HFF-Myc (cell line): ENCODE data around the gene CALB2.

Experiments
- DNase-seq: peaks from one replicate; pipeline ENCODE4 v3.0.0-alpha.2; 2011; ENCODE audit warnings: low read depth; ENCODE audit errors: extremely low read depth
- H3K4me3 ChIP-seq: replicated peaks from 2 replicates; pipeline ENCODE4 v1.5.1; 2011; ENCODE audit warnings: low read depth, mild to moderate bottlenecking, control low read depth, low read length
- TF ChIP-seq, protein P1 (sequence below): IDR thresholded peaks from 2 replicates; pipeline ENCODE4 v1.5.1; 2012; ENCODE audit warnings: mild to moderate bottlenecking, low read depth, low read length, control low read depth; ENCODE audit errors: missing control alignments

The CALB2 gene

DNA sequence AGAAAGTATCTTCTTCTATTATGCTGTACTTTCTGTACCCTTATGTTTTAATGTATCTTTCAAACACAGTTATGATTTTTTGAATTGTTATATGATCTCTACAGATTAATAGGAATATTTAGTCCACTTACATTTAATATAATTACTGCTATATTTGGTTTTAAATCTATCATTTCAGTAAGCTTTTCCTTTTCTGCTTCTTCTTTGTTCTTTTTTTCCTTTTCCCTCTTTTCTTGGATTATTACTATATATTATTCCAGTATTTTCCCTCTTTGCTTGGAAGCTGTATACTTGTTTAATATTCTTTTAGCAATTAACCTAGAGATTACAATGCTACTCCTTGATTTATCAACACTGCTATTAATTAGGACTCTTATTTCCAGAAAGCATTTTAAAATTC is 69.9 kb downstream of the CALB2 start:
- DNase-seq = no peak
- H3K4me3 ChIP-seq = no peak overlapping the region

DNA sequence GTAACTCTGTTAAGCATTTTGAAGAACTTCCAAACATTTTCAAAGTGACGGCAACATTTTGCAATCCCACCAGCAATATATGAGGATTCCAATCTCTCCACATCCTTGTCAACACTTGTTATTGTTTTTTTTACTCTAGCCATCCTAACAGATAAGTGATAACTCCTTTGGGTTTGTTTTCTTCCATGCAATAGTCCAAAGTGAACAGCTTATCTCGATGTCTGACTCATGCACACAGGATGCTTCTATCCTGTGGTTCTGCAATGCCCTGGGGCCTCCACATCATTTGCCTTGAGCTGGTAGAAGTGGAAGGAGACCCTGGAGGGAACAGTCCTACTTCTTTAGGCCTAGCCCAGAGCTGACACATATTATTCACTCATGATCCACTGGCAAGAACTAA is 70.4 kb downstream of the CALB2 start:
- no peak overlapping the region for H3K4me3 ChIP-seq
- no peak for DNase-seq
- TF ChIP-seq, protein P1, sequence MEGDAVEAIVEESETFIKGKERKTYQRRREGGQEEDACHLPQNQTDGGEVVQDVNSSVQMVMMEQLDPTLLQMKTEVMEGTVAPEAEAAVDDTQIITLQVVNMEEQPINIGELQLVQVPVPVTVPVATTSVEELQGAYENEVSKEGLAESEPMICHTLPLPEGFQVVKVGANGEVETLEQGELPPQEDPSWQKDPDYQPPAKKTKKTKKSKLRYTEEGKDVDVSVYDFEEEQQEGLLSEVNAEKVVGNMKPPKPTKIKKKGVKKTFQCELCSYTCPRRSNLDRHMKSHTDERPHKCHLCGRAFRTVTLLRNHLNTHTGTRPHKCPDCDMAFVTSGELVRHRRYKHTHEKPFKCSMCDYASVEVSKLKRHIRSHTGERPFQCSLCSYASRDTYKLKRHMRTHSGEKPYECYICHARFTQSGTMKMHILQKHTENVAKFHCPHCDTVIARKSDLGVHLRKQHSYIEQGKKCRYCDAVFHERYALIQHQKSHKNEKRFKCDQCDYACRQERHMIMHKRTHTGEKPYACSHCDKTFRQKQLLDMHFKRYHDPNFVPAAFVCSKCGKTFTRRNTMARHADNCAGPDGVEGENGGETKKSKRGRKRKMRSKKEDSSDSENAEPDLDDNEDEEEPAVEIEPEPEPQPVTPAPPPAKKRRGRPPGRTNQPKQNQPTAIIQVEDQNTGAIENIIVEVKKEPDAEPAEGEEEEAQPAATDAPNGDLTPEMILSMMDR = no peak

More for the DNA sequence above, 69.9 kb downstream of the CALB2 start:
- TF ChIP-seq, protein P1 = no peak

DNA sequence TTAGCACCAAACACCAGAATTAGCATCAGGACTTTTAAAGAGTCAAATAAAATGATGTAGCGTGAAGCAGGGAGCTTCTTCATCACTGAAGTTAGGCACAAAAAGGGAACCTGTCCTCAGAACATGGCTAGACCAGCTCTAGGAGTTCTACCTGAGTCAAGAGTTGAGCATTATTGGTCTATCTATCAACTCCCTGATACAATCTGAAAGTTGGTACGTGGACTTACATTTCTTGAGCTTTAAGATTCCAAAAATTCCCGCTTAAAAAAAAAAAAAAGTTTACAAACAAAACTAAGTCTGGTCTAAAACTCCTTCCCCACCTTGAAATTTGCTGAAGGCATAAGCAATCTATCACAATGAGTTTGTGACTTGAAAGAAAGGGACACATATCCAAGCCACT is 71.1 kb downstream of the CALB2 start:
- no peak overlapping the region for H3K4me3 ChIP-seq
- no peak for DNase-seq
- TF ChIP-seq, protein P1 = no peak

DNA sequence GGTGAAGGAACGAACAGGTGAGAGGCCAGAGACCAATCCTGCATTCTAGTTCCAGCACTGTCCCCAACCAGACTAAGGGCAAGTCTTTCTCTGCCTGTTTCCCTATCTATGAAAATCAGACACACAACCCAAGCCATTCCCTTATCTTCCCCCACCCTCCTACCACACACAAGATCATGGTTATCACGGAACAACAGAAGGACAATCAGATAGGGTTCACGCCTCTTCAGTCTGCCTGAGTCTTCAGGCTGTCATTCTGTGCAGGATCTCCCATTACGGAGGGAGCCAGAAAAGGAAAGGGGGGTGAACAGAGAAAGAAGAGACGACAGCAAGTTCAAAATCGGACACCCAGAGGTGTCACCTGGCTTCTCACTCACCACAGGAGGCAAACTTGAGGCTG is 72.2 kb downstream of the CALB2 start:
- no peak overlapping the region for H3K4me3 ChIP-seq
- DNase-seq = no peak
- TF ChIP-seq, protein P1 = no peak

DNA sequence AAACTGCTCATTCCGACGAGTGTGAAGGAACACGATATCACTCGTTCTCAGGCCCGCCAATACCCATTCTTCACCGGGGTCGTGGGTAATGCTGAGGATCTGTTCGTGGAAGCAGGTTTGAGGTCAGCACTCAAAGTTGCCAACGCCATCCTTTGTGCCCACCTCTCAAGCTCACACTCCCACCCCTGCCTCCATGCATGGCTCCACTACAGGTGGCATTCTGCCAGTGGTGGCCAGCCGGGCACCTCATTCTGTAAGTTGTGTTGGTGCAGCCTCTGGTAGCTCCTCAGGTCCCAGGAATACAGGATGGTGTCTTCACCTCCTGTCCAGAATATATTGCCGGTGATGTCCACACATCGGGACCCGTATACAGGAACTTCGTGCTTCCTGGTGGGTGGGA is 72.7 kb downstream of the CALB2 start:
- TF ChIP-seq, protein P1 = no peak
- no peak overlapping the region for H3K4me3 ChIP-seq
- no peak for DNase-seq

DNA sequence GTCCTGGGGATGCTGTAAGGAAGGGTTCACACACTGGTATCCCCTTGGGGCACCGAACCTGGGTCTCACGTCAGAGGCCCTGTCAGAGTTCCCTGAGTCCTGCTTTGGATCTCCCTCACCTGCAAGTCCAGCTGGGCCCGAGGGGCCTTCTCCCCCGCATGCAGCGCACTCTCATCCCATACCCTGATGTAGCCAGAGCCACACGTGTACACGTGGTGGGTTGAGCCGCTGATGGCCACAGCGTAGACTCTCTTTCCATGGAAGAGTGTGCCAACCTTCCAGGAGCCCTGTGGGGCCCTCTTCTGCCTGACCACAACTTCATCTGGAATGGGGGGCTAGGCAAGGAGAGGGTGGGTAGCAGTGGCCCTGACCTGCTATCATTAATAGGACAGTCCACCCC is 73.5 kb downstream of the CALB2 start:
- no peak overlapping the region for H3K4me3 ChIP-seq
- no peak for DNase-seq
- TF ChIP-seq, protein P1 = no peak

DNA sequence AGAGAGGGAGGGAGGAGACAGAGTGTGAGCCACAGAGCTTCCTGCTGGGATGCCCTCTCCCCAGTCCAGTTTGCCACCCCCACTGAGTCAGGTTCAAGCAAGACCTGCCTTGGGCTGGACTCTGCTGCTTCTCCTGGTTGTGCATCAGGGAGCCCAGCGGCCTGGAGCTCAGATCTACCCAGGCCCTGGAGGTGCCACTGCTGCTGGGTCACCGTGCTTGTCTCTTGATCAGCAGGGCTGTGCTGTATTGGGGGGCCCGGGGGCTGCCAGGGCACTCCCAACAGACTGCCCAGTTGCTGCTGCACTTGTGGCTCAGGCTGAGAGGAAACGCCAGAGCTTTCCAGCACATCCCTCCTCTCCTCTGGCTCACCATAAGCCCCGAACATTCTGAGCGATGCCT is 74.4 kb downstream of the CALB2 start:
- TF ChIP-seq, protein P1 = no peak
- no peak overlapping the region for H3K4me3 ChIP-seq
- DNase-seq = no peak
